ENCODE measurements around the gene CCDC39.

The CCDC39 gene

DNA sequence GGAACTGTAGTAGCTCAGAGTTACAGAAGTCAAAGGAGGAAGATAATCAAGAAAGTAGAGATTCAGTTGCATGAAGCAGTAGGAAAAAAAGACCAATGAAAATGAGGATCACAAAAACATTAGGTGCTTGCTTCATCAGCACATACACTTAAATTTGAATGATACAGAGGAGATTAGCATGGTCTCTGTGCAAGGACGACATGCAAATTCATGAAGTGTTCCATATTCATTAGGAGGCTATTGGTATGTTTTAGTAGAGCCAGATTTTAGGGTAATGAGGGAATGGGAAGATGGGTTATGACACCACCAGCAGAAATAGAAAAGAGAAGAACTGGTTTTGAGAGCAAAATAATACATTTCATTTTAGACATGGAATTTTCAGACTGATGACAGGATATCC is 98.4 kb downstream of the CCDC39 start:
- Histone ChIP-seq H2AFZ (ENCODE audit: low read depth, low read length) (no peak overlapping the region), H3K9me3 (ENCODE audit: insufficient read depth, low read length, severe bottlenecking) (no peaks in the 10 kb centered on the region), H3K9ac (ENCODE audit: low read depth, low read length) (no peak overlapping the region), H4K20me1 (ENCODE audit: insufficient read depth, low read length) (no peaks in the 10 kb centered on the region), H3K4me2 (ENCODE audit: insufficient read depth, low read length) (no peak overlapping the region), H3K36me3 (ENCODE audit: insufficient read depth, low read length) (no peaks in the 10 kb centered on the region), H3K27me3 (ENCODE audit: insufficient read depth, low read length, poor library complexity) (no peaks in the 10 kb centered on the region), H3K4me1 (ENCODE audit: insufficient read depth, low read length) (no peaks in the 10 kb centered on the region), H3K4me3 (ENCODE audit: low read depth in 1 of 2, low read length in 2 of 2) (no peak overlapping the region), H3K79me2 (ENCODE audit: insufficient read depth, low read length) (no peaks in the 10 kb centered on the region), H3K27ac (ENCODE audit: low read length) (no peak overlapping the region)
- ATAC-seq (ENCODE audit: insufficient read depth, low read depth) (no peak), DNase-seq (no peak)
- TF ChIP-seq, protein P1, sequence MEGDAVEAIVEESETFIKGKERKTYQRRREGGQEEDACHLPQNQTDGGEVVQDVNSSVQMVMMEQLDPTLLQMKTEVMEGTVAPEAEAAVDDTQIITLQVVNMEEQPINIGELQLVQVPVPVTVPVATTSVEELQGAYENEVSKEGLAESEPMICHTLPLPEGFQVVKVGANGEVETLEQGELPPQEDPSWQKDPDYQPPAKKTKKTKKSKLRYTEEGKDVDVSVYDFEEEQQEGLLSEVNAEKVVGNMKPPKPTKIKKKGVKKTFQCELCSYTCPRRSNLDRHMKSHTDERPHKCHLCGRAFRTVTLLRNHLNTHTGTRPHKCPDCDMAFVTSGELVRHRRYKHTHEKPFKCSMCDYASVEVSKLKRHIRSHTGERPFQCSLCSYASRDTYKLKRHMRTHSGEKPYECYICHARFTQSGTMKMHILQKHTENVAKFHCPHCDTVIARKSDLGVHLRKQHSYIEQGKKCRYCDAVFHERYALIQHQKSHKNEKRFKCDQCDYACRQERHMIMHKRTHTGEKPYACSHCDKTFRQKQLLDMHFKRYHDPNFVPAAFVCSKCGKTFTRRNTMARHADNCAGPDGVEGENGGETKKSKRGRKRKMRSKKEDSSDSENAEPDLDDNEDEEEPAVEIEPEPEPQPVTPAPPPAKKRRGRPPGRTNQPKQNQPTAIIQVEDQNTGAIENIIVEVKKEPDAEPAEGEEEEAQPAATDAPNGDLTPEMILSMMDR (IDR thresholded peaks at IDR 0.05; ENCODE audit: borderline replicate concordance, extremely low read depth, low read length, poor library complexity, severe bottlenecking), result no peak
- TF ChIP-seq EZH2 (IDR thresholded peaks at IDR 0.05; ENCODE audit: borderline replicate concordance, low read depth, low read length, severe bottlenecking), result no peak

GRCh38 chr3:180575571-180575970 is 103.7 kb downstream of the CCDC39 start:
- Histone ChIP-seq H3K9me3 (ENCODE audit: insufficient read depth, low read length, severe bottlenecking) (no peaks in the 10 kb centered on the region), H3K27me3 (ENCODE audit: insufficient read depth, low read length, poor library complexity) (no peaks in the 10 kb centered on the region), H3K9ac (ENCODE audit: low read depth, low read length) (no peak overlapping the region), H3K36me3 (ENCODE audit: insufficient read depth, low read length) (no peaks in the 10 kb centered on the region), H3K27ac (ENCODE audit: low read length) (no peak overlapping the region), H4K20me1 (ENCODE audit: insufficient read depth, low read length) (no peaks in the 10 kb centered on the region), H3K4me1 (ENCODE audit: insufficient read depth, low read length) (no peaks in the 10 kb centered on the region), H3K79me2 (ENCODE audit: insufficient read depth, low read length) (no peaks in the 10 kb centered on the region), H3K4me3 (ENCODE audit: low read depth in 1 of 2, low read length in 2 of 2) (no peak overlapping the region), H2AFZ (ENCODE audit: low read depth, low read length) (no peak overlapping the region), H3K4me2 (ENCODE audit: insufficient read depth, low read length) (no peak overlapping the region)
- TF ChIP-seq EZH2 (IDR thresholded peaks at IDR 0.05; ENCODE audit: borderline replicate concordance, low read depth, low read length, severe bottlenecking), result no peak
- TF ChIP-seq, protein P1 (IDR thresholded peaks at IDR 0.05; ENCODE audit: borderline replicate concordance, extremely low read depth, low read length, poor library complexity, severe bottlenecking), result no peak
- DNase-seq (no peak), ATAC-seq (ENCODE audit: insufficient read depth, low read depth) (no peak)

DNA sequence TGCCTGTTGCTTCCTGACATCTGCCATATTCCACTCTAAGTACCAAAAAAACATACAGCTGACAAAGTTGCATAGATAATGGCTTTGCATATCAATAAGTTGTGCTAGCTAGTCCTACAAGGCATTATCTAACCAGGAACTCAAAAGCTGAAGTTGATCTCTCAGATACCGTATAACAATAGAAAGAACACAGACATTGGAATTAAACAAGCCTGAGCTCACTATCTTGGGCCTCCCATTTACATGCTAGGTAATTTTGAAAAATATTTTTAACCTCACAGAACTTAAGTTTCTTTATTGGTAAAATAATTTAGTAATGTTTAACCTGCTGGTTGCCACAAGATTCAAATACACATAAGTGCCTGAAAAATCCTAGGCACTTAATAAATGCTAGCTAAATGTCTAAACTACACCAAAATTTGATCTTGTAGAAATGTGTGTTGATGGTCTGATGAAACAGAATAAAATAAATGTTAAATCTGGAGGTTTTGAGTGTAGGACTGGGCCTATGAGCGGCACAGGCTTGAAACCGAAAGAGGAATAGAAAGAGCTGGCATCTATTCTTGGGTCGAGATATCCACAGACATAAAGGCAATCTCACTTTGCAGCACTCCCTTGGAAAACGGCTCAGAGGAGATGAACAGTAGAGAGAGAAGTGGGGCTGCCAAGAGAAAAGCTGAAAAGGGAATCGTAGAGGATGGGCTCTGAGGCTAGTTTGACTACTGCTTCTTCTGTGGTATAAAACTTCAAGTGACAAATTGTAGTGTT is 107.3 kb downstream of the CCDC39 start:
- H2AFZ ChIP-seq (ENCODE audit: low read depth, low read length), result no peak overlapping the region
- TF ChIP-seq EZH2 (IDR thresholded peaks at IDR 0.05; ENCODE audit: borderline replicate concordance, low read depth, low read length, severe bottlenecking), result no peak
- H3K4me3 ChIP-seq (ENCODE audit: low read depth in 1 of 2, low read length in 2 of 2), result no peak overlapping the region
- H3K36me3 ChIP-seq (ENCODE audit: insufficient read depth, low read length), result no peaks in the 10 kb centered on the region
- no peaks in the 10 kb centered on the region for H3K9me3 ChIP-seq (ENCODE audit: insufficient read depth, low read length, severe bottlenecking)
- H3K9ac ChIP-seq (ENCODE audit: low read depth, low read length), result no peak overlapping the region
- no peak for ATAC-seq (ENCODE audit: insufficient read depth, low read depth)
- no peak for DNase-seq
- H3K27ac ChIP-seq (ENCODE audit: low read length), result no peak overlapping the region
- H4K20me1 ChIP-seq (ENCODE audit: insufficient read depth, low read length), result no peaks in the 10 kb centered on the region
- H3K4me1 ChIP-seq (ENCODE audit: insufficient read depth, low read length), result no peaks in the 10 kb centered on the region
- H3K79me2 ChIP-seq (ENCODE audit: insufficient read depth, low read length), result no peaks in the 10 kb centered on the region
- no peak overlapping the region for H3K4me2 ChIP-seq (ENCODE audit: insufficient read depth, low read length)
- H3K27me3 ChIP-seq (ENCODE audit: insufficient read depth, low read length, poor library complexity), result peaks cover 2% of the 10 kb centered on the region

DNA sequence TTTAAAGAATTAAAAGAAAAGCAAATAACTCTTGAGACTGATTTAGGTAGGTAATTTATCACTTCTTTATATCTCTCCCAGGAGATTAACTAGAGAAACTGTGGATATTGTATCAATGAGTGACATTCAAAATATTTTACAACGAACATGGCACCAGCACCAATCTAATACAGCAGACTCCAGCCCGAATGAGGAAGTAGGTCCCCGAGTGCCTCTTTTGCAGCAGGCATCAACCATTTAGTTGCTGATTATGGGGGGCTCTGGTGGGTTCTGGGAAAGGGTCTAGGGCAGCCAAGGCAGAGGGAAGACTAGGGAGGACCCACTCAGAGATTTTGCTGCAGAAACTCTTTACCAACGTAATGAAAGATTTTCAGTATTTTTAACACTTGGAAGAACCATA is 109.1 kb downstream of the CCDC39 start:
- DNase-seq, result no peak
- no peaks in the 10 kb centered on the region for H3K79me2 ChIP-seq (ENCODE audit: insufficient read depth, low read length)
- no peaks in the 10 kb centered on the region for H3K36me3 ChIP-seq (ENCODE audit: insufficient read depth, low read length)
- H3K27ac ChIP-seq (ENCODE audit: low read length), result no peak overlapping the region
- ATAC-seq (ENCODE audit: insufficient read depth, low read depth), result no peak
- TF ChIP-seq EZH2 (IDR thresholded peaks at IDR 0.05; ENCODE audit: borderline replicate concordance, low read depth, low read length, severe bottlenecking), result no peak
- TF ChIP-seq, protein P1 (IDR thresholded peaks at IDR 0.05; ENCODE audit: borderline replicate concordance, extremely low read depth, low read length, poor library complexity, severe bottlenecking), result no peak
- no peaks in the 10 kb centered on the region for H3K4me1 ChIP-seq (ENCODE audit: insufficient read depth, low read length)
- H3K27me3 ChIP-seq (ENCODE audit: insufficient read depth, low read length, poor library complexity), result peaks cover 2% of the 10 kb centered on the region
- H3K4me3 ChIP-seq (ENCODE audit: low read depth in 1 of 2, low read length in 2 of 2), result no peak overlapping the region
- H2AFZ ChIP-seq (ENCODE audit: low read depth, low read length), result no peak overlapping the region
- H4K20me1 ChIP-seq (ENCODE audit: insufficient read depth, low read length), result no peaks in the 10 kb centered on the region
- no peak overlapping the region for H3K4me2 ChIP-seq (ENCODE audit: insufficient read depth, low read length)
- no peaks in the 10 kb centered on the region for H3K9me3 ChIP-seq (ENCODE audit: insufficient read depth, low read length, severe bottlenecking)
- no peak overlapping the region for H3K9ac ChIP-seq (ENCODE audit: low read depth, low read length)

Data from DND-41 (cell line).